ENCODE measurements around the gene DNAJB14. TPM values are rescaled to one million over a fixed set of nuclear protein-coding genes. Genes with fewer than 3 reads are reported as not detected.
A peak's percentile ranks its signal among the peaks of the same experiment; 100 is the strongest.

DNAJB14 gene
- total RNA-seq, 1 donor from 2014 or later, result 71.3 TPM

DNA sequence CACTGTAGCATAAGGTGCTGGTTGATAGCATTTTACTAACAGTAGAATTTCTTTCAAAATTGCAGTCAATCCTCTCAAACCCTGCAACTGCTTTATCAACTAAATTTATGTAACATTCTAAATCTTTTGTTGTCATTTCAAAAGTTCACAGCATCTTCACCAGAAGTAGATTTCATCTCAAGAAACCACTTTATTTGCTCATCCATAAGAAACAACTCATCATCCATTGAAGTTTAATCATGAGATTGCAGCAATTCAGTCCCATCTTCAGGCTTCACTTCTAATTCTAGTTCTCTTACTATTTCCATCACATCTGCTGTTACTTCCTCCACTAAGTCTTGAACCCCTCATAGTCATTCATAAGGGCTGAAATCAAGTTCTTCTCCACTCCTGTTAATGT lies 73.8 kb downstream of the DNAJB14 start:
- DNase-seq (ENCODE audit: low spot score), result no peak

DNA sequence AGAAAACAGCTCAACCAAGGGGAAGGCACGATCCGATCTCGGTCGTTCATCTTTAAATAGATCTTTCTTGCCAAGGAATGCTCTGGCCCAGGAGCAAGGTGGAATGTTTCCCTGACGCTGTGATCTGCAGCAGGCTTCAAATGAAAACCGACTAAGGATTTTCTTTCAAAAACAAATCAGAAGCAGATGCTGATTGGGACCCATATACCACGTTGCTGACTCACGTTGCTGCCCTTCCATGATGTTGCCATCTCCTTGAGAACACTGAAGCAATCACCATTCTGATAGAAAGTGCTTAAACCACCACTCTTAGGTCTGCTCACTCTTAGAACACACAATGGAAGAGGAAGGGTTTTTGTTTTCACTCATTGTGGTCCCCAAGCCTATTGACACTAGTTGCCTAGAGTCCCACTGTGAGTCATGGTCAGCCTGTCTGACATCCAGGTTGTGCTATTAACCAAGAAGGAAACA lies 78.3 kb downstream of the DNAJB14 start:
- peak; percentile 4 for DNase-seq (ENCODE audit: low spot score)

DNA sequence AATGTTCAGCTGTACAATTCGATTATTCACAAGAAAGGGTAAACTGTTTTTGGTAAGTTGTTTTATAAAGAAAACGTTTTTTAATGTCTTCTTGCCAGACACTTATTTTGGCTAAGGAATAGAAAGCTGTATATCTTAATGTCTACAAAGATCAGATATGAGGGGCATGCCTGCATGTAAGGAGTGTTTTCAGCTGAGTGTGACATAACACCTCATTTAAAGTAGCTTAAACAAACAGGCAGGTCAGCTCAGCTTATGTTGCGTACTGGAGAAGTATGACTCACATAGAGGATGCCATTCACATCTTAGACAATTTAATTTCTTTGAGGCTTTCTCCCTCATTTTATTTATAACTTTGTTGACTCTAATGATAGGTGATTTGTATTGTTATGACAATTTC lies 82.6 kb downstream of the DNAJB14 start:
- no peak for DNase-seq (ENCODE audit: low spot score)

DNA sequence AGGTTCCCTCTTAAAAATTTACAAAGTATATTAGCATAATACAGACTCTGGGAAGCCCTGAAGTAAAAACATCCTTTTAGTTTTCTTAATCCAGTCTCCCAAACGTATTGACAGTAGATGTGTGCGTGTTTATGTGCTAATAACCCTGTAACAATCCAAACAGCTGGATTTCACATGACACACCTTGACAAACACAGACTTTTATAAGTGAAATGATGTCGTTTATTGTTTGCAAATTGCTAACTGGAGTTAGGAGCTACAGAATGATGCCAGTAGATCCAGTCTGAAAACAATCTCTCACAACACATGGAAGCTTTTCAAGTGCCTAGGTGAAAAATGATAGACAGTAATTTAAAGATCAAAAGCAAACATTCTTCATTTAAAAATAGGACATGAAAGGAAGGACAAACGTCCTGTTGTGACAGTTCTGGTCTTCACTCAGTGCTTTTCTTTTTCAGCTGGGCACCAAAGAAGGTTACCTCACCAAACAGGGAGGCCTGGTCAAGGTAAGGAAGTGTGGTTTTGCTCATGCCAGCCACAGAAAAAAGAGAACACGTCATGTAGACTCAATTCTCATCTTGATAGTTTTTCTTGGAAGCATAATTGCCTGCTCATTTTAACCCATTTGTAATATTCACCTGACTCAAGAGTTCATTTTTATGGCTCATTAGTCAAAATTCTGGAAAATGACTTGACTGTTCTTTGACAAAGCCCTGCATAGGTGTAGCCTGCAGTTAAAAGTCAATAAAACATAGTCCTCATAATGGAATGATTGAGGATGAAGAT lies 85.1 kb downstream of the DNAJB14 start:
- DNase-seq (ENCODE audit: low spot score), result no peak

DNA sequence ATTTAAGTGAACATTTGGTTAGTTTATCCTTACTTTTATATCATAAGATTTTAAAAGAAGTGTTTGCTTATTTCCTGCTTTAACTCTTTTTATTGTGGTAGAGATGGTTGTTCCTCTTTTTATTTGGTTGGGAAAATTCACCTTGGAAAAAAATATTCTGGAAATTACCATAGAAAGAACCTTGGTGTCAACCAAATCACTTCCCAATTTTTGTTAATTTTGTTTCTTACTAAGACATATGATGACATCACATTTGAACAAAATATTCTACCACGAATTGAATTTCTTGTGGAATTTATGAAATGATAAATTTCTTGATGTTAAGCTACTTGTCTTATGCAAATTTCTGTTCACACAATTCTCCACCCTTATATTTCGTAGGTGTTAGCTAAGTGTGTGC lies 85.9 kb downstream of the DNAJB14 start:
- no peak for DNase-seq (ENCODE audit: low spot score)

GRCh38 chr4:99859618-99860017 lies 86.8 kb downstream of the DNAJB14 start:
- DNase-seq (ENCODE audit: low spot score), result no peak

GRCh38 chr4:99857307-99857706 lies 89.1 kb downstream of the DNAJB14 start:
- DNase-seq (ENCODE audit: low spot score), result no peak

DNA sequence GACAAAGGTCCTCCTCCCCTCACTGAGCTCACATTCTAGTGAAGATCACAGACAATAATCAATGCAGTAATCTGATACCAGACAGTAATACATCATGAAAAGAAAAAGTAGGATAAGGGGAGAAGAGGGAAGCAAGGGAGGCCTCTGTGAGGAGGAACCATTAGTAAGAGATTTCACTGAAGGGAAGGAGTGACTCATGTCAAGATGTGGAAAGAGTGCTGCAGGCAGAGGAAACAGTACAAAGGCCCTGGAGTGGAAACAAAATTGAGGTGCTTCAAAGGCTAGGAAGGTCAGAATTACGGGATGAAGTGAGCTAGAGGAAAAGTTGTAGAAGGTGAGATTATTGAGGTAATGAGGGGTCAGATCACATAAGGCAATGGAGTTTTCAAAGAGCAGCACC lies 90.3 kb downstream of the DNAJB14 start:
- peak; percentile 19 for DNase-seq (ENCODE audit: low spot score)

- peak; percentile 16 for DNase-seq (ENCODE audit: low spot score)
Observed at GRCh38 chr4:99855678-99856077, 90.7 kb downstream of the DNAJB14 start.

GRCh38 chr4:99853999-99854398 lies 92.4 kb downstream of the DNAJB14 start:
- no peak for DNase-seq (ENCODE audit: low spot score)

DNA sequence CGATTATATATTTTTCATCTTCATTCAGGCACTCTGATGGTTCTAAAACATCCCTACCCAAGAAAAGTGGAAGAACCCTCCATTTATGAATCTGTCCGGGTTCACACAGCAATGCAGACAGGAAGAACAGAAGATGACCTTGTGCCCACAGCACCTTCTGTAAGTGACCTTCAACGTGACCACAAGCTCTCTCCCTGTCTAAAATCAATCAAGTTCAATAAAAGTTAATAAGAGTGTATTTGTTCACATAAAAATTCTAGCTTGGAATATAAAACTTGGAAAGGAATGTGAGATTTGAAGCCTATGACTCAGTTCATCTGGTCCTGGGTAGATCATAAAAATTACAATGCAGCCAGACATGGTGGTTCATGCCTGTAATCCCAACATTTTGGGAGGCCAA lies 93.2 kb downstream of the DNAJB14 start:
- DNase-seq (ENCODE audit: low spot score), result no peak

- DNase-seq (ENCODE audit: low spot score), result no peak
Observed at GRCh38 chr4:99852199-99852749, 94.1 kb downstream of the DNAJB14 start.

DNA sequence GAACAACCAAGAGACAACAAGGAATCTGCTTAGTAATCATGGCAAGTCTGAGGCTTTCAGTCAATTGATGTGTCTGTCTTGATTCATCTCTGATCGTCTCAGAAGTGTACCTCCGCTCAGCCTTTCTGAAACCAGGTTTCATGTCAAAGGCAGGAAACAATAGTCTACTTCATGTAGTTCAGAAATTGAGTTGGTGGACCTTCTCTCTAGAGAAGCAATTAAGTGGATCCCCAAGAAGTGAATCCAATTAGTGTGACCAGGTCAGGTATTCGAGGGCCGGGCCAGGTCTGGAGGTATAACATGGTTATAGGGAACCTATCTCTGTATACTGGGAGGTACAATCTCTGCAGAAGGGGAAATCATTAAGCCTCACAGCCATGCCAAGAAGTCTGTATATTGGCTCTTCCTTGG lies 97.8 kb downstream of the DNAJB14 start:
- no peak for DNase-seq (ENCODE audit: low spot score)

DNA sequence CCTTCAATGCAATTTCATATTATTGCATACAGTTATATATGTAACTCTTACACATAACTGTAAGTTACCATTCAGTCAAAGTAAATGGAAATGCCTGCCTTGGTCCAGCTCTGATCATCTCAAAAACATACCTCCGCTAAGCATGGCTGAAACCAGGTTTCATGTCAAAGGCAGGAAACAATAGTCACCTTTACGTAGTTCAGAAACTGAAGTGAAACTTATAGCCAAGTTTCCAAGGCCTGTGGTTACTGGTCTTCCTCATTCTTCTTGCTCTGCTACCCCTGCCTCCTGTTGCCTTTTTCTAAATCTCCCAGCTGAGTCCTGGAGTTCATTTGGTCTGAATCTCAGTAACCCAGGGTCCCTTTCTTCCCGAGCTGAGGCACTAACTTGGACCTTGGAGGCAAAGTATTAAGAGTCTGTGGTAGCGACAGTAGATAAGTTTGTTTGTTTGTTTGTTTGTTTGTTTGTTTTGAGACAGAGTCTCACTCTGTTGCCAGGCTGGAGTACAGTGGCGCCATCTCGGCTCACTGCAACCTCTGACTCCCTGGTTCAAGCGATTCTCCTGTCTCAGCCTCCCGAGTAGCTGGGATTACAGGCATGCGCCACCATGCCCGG lies 98.9 kb downstream of the DNAJB14 start:
- no peak for DNase-seq (ENCODE audit: low spot score)

DNA sequence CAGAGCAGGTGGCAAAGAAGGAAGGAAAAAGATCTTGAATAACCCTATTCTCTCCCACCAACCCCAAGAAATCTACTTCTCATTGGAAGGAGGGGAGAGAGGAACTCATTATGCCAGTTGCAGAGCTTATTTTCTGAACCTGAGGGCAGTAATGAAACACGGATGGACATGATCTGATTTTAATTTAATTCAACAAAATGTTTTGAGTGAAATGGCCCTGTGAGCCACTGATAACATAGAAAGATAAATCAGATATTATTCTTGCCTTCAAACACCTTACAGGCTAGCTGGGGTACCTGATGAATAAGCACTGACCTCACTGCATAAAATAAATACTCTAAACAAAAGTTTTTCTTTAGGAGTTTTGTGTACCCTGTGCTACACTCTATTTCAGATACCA lies 99.5 kb downstream of the DNAJB14 start:
- no peak for DNase-seq (ENCODE audit: low spot score)

Other genes starting within 250 kb of the DNAJB14 start
- 9.1 TPM for gene DAPP1, start 129.8 kb downstream of the DNAJB14 start, total RNA-seq (ENCODE audit: insufficient read depth, low replicate concordance)
- 23.4 TPM for gene LAMTOR3, start 52.2 kb downstream of the DNAJB14 start, total RNA-seq (ENCODE audit: insufficient read depth, low replicate concordance)
- 82.8 TPM for gene H2AZ1, start 3.7 kb upstream of the DNAJB14 start, total RNA-seq (ENCODE audit: insufficient read depth, low replicate concordance)
- gene DDIT4L, start 243.8 kb upstream of the DNAJB14 start, total RNA-seq (ENCODE audit: insufficient read depth, low replicate concordance), result 2.2 TPM

Measured in umbilical cord (tissue), 2 donors.